GM19395 (cell line): ENCODE data around the gene CAPN7.

Experiments
- ATAC-seq: cut with Tn5 transposase; IDR thresholded peaks from one replicate; pipeline ENCODE4 v1.9.1; 2021; ENCODE audit warnings: mild to moderate bottlenecking, moderate library complexity; ENCODE audit not compliant: unreplicated experiment

The CAPN7 gene

DNA sequence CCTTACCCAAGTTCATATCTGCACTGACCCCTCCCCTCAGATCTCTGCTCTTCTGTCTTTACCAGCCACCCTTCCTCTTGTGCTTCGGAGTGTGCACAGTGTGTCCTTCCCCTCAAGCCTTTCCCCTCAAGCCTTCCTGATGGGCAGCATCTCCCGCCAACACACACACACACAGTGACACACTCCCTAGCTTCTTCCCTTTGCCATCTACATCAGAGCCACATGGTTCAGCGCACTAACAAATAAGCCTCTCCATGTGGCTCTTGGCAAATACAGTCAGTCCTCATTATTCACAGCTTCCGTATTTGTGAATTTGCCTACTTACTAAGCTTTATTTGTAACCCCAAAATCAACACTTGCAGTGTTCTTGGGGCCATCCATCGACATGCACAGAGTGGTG, 88.9 kb downstream of the CAPN7 start:
- no peak for ATAC-seq

DNA sequence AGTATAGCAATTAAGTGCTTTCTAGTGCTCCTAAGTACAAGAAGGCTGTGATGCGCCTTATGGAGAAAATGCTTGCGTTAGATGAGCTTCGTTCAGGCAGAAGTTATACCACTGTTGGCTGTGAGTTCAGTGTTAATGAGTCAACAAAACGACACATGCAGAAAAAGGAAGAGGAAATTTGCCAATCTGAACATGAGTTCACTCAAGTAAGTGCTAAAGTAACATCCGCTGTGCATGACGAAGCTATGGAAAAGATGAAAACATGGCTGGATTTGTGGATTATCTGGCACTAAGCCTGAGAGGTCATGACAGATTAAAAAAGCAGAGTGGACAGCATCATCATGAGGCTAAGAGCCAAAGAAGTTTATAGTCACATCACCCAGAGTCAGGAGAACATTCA, 89.5 kb downstream of the CAPN7 start:
- ATAC-seq: no peak

DNA sequence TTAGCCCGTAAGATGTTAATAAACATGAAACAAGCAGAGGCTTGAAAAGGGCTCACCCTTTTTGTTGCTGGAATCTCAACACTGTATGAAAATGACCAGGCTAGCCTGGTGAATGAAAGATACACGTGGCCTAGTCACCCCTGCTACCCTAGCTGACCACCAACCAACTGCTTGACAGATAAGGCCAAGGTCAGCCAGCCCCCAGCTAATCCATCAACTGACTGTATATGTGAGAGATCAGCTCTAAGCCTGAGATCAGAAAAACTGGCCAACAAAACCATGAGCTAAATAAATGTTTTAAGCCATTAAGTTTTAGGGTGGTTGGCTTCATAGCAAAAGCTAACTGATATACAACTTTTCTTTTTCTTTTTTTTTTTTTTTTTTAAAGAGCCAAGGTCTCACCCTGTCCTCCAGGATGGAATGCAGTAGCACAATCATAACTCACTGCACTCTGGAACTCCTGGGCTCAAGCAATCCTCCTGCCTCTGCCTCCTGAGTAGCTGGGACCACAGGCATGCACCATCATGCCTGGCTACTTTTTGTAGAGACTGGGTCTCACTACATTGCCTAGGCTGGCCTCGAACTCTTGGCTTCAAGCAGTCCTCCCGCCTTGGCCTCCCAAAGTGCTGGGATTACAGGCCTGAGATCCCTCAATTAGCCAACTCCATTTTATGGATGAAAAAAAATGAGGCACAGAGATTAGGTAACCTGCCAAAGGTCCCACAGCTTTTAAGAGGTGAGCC, 91.7 kb downstream of the CAPN7 start:
- ATAC-seq: no peak

DNA sequence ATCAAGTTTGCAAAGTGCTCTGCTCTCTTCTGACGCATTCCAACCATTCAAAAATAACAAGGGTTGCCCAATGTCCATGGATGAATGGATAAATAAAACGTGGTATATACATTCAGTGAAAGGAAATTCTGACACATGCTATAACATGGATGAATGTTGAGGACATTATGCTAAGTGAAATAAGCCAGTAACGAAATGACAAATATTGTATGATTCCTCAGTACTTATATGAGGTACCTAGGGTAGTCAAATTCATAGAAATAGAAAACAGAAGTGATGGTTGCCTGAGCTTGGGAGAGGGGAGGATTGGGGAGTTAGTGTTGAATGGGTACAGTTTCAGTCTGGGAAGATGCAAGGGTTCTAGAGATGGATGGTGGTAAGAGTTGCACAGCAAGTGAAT, 92.5 kb downstream of the CAPN7 start:
- ATAC-seq: no peak

DNA sequence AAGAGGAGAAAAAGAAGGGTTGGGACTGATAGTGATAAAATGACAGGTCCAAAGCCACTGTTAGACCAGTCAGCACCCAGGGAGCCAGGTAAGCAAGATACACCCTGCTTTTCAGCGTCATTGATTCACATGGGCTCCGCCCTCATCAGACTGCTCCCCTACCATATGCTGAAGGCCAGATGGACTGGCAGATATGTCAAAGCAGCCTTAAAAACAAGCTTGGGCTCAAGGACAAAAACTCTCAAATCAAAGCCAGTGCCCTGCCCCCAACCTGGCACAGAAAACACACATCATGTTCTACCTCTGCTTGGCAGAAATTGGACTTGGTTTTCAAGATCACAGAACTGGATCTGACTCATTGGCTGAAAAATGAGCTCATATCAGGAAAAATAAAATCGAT, 93.0 kb downstream of the CAPN7 start:
- no peak for ATAC-seq

DNA sequence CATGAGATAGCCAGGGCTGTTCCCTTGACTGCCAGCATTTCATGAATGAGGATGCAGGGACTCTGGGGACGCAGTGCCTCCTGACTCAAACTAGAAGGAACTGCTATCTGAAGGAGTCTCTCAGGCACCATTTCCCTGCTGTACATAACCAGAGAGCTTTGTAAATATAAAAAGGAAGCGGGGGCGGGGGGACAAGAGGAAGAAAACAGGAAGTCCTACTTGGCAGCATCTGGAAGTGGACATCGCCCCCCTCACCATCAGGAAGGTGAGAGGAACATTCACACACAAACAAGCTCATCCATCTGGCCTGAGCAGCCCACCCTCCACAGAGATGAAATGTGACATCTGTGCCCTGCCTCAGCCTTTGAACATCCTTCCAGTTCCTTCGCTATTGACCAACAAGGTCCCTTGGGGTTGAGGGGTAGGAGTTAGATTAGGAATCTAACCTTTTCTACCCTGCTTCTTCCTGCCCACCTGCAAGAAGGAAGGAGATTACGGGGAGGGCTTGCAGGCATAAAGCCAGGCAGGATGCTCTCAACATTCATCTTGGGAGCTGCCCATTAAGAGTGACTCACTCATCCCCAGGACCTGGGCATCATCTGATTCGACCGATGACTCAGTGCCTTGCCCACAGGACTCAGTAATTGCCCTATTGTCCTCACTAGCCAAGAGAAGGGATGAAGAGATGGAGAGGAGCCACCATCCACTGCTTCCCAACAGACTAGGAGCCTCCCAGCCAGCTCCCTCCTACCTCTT, 94.5 kb downstream of the CAPN7 start:
- ATAC-seq: no peak

DNA sequence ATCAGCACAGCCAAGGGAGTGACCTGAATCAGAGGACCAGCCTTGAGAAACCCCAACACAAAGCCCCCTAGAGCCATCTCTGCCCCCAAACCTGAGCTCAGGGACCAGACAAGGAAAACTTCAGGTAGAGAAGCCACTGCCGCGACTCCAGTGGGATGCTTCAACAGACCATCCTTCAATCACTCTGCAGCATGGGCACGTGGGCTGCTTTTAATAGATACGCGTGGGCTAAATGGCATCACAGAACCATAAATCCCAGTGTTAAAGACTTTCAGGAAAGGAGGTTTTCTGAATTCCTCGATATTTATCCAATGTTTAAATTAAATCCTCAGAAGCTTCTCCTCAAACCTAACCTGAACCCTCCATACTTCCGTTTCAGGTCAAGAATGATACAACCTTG, 95.7 kb downstream of the CAPN7 start:
- no peak for ATAC-seq
